Caco-2 (cell line): ENCODE data around the gene POU2AF1. TPM values are rescaled to one million over a fixed set of nuclear protein-coding genes. Genes with fewer than 3 reads are reported as not detected.
"Not testable (repeated sequence)": the region's sequence is repeated elsewhere in the genome, so short reads cannot be mapped to it uniquely, and the experiment has no call there.

Experiments
- BruUV-seq: library from RNA; stranded (reverse); fragments of 400-500 nt; replicated peaks from 2 replicates; lab custom pipeline; 2021; lab: Mats Ljungman, UMichigan
- CTCF ChIA-PET: fragments of 300-600 bp; sonication (Branson Sonifier 250); formaldehyde crosslinking; loops from one replicate; lab custom pipeline; 2022; ENCODE audit warnings: antibody characterized with exemption; lab: Charles Lee
- POLR2A ChIA-PET: fragments of 300-600 bp; sonication (Branson Sonifier 250); formaldehyde crosslinking; loops from one replicate; lab custom pipeline; 2022; ENCODE audit warnings: antibody characterized with exemption; lab: Charles Lee
- DNase-seq, 2 experiments: peaks; one replicate each; pipeline versions ENCODE4 v3.0.0 to v3.0.0-alpha.2; 2020 to 2022
- H3K27me3 ChIP-seq: replicated peaks from 2 replicates; pipeline ENCODE4 v1.6.0; 2011; ENCODE audit warnings: low read length; ENCODE audit not compliant: control insufficient read depth, insufficient read depth
- H3K36me3 ChIP-seq: 2 replicates; pipeline ENCODE4 v1.5.1; 2011; ENCODE audit warnings: low read length; ENCODE audit not compliant: control insufficient read depth, insufficient read depth
- H3K4me1 ChIP-seq: fragments of 250-450 bp; sonication (Bioruptor Pico); 2 replicates; pipeline ENCODE4 v1.5.1; 2020; ENCODE audit warnings: mild to moderate bottlenecking
- H3K4me3 ChIP-seq: 2 replicates; pipeline ENCODE4 v1.5.1; 2011; ENCODE audit warnings: low read depth, mild to moderate bottlenecking, control low read depth, low read length
- H3K9me3 ChIP-seq: fragments of 250-450 bp; sonication (Bioruptor Pico); 2 replicates; pipeline ENCODE4 v1.5.1; 2020; ENCODE audit warnings: mild to moderate bottlenecking, moderate library complexity
- H3K27ac Mint-ChIP-seq: one replicate; pipeline ENCODE4 v1.8.0; 2022; ENCODE audit warnings: mixed read lengths; ENCODE audit not compliant: unreplicated experiment
- H3K27me3 Mint-ChIP-seq: one replicate; pipeline ENCODE4 v1.8.0; 2022; ENCODE audit warnings: mixed read lengths; ENCODE audit not compliant: insufficient read depth, unreplicated experiment
- H3K36me3 Mint-ChIP-seq: one replicate; pipeline ENCODE4 v1.8.0; 2022; ENCODE audit warnings: mild to moderate bottlenecking, mixed read lengths; ENCODE audit not compliant: insufficient read depth, unreplicated experiment
- H3K4me1 Mint-ChIP-seq: one replicate; pipeline ENCODE4 v1.8.0; 2022; ENCODE audit warnings: low read depth, mixed read lengths; ENCODE audit not compliant: unreplicated experiment
- H3K4me3 Mint-ChIP-seq: one replicate; pipeline ENCODE4 v1.8.0; 2022; ENCODE audit warnings: mild to moderate bottlenecking, moderate library complexity, mixed read lengths; ENCODE audit not compliant: unreplicated experiment
- H3K9me3 Mint-ChIP-seq: one replicate; pipeline ENCODE4 v1.8.0; 2022; ENCODE audit warnings: mixed read lengths; ENCODE audit not compliant: unreplicated experiment
- CTCF ChIP-seq, 2 experiments: fragments of 200-600 bp in 1 of 2; IDR thresholded peaks; 1 replicate in 1 of 2; 2 replicates in 1 of 2; pipeline versions ENCODE4 v1.5.1 to v1.8.0; 2011 to 2022; ENCODE audit warnings: antibody characterized with exemption in 1 of 2, control low read depth in 1 of 2, inconsistent platforms in 1 of 2, low read depth in 1 of 2, low read length in 1 of 2, mild to moderate bottlenecking in 1 of 2, moderate library complexity in 1 of 2; ENCODE audit not compliant: insufficient read depth in 1 of 2, severe bottlenecking in 1 of 2, unreplicated experiment in 1 of 2
- intact Hi-C: fragments of 100-400 bp; cut with micrococcal nuclease; formaldehyde crosslinking; loops from one replicate; pipeline ENCODE4 v1.10.0; 2022; ENCODE audit not compliant: unreplicated experiment
- total RNA-seq: library from RNA; stranded (reverse); gene quantifications from 2 replicates; pipeline ENCODE4 v1.2.3, GENCODE V29; 2022

The POU2AF1 gene
- total RNA-seq, 1 experiment from 2014 or later = 2.7 TPM

GRCh38 chr11:111395749-111396148, 16.7 kb upstream of the POU2AF1 start:
- CTCF ChIA-PET = no interaction called here
- no peaks in the 10 kb centered on the region for H3K27me3 Mint-ChIP-seq
- intact Hi-C loops = no loop called here
- H3K4me1 Mint-ChIP-seq = no peaks in the 10 kb centered on the region
- no peak for TF ChIP-seq CTCF (IDR thresholded peaks at IDR 0.05; ENCODE audit: insufficient read depth in 1 of 2, low read depth in 1 of 2, low read length in 1 of 2, severe bottlenecking in 1 of 2, unreplicated experiment in 1 of 2)
- POLR2A ChIA-PET = no interaction called here
- Histone ChIP-seq H3K4me3 (no peak overlapping the region), H3K27me3 (no peaks in the 10 kb centered on the region), H3K4me1 (no peaks in the 10 kb centered on the region), H3K36me3 (no peaks in the 10 kb centered on the region), H3K9me3 (no peaks in the 10 kb centered on the region)
- no peak overlapping the region for H3K4me3 Mint-ChIP-seq
- H3K9me3 Mint-ChIP-seq = no peaks in the 10 kb centered on the region
- BruUV-seq = no TSS peak
- H3K36me3 Mint-ChIP-seq = no peaks in the 10 kb centered on the region
- H3K27ac Mint-ChIP-seq = no peak overlapping the region
- DNase-seq = no peak

DNA sequence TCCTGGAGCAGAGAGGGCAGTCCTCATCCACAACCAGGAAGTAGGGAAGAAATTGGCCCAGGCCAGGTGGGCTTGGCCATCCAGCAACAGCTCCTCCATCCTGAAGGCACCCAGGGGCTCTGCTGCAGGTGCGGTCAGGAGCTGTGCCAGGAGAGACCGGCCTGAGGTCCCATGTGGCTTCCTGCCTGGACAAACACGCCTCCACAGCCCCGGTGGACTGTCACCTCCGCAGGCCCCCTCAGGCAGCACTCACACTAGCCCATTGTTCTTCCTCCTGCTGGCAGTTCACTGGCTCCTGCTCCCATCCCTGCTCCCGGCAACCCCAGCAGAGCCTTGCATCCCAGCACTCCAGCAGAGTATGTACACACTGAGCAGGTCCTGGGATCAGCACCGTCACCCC, 16.0 kb upstream of the POU2AF1 start:
- H3K27me3 ChIP-seq = no peaks in the 10 kb centered on the region
- no peak overlapping the region for H3K4me3 ChIP-seq
- Mint-ChIP-seq H3K4me3 (no peak overlapping the region), H3K27ac (no peak overlapping the region), H3K4me1 (no peaks in the 10 kb centered on the region), H3K36me3 (no peaks in the 10 kb centered on the region), H3K27me3 (no peaks in the 10 kb centered on the region), H3K9me3 (no peaks in the 10 kb centered on the region)
- no peaks in the 10 kb centered on the region for H3K36me3 ChIP-seq
- no peaks in the 10 kb centered on the region for H3K9me3 ChIP-seq
- intact Hi-C loops = no loop called here
- H3K4me1 ChIP-seq = no peaks in the 10 kb centered on the region
- no TSS peak for BruUV-seq
- DNase-seq = no peak
- ChIA-PET POLR2A (no interaction called here), CTCF (no interaction called here)
- no peak for TF ChIP-seq CTCF (IDR thresholded peaks at IDR 0.05; ENCODE audit: insufficient read depth in 1 of 2, low read depth in 1 of 2, low read length in 1 of 2, severe bottlenecking in 1 of 2, unreplicated experiment in 1 of 2)

GRCh38 chr11:111394147-111394546, 15.1 kb upstream of the POU2AF1 start:
- intact Hi-C loops, H3K27ac Mint-ChIP-seq, H3K4me3 Mint-ChIP-seq: not testable (repeated sequence)

DNA sequence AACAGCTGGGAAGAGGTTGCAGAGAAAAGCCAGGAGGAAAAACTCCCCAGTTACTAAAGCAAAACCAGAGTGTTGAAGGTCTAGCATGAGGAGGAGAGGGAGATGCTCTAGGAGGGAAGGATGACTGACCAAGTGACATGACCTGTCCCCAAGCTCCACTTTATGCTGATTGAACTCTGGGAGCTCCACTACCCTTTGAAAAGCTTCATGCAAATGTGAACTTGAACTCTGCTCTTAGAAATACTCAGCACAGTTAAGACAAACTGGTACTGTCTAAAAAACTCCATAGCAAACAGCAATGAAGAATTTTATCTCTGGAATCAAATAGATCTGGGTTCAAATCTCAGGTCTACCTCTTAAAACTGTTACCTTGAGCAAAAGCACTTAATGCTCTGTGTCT, 14.5 kb upstream of the POU2AF1 start:
- H3K4me3 ChIP-seq = no peak overlapping the region
- Mint-ChIP-seq H3K4me1 (no peaks in the 10 kb centered on the region), H3K27ac (no peak overlapping the region), H3K27me3 (no peaks in the 10 kb centered on the region), H3K36me3 (no peaks in the 10 kb centered on the region), H3K9me3 (no peaks in the 10 kb centered on the region), H3K4me3 (no peak overlapping the region)
- no TSS peak for BruUV-seq
- ChIA-PET POLR2A (no interaction called here), CTCF (no interaction called here)
- no peak for DNase-seq
- no peaks in the 10 kb centered on the region for H3K27me3 ChIP-seq
- TF ChIP-seq CTCF (IDR thresholded peaks at IDR 0.05; ENCODE audit: insufficient read depth in 1 of 2, low read depth in 1 of 2, low read length in 1 of 2, severe bottlenecking in 1 of 2, unreplicated experiment in 1 of 2) = no peak
- H3K9me3 ChIP-seq = no peaks in the 10 kb centered on the region
- intact Hi-C loops = no loop called here
- H3K4me1 ChIP-seq = no peaks in the 10 kb centered on the region
- no peaks in the 10 kb centered on the region for H3K36me3 ChIP-seq

More at GRCh38 chr11:111394147-111394546, 15.1 kb upstream of the POU2AF1 start:
- H3K4me1 ChIP-seq, BruUV-seq, H3K4me1 Mint-ChIP-seq, H3K9me3 Mint-ChIP-seq, H3K9me3 ChIP-seq, H3K4me3 ChIP-seq, CTCF ChIA-PET, H3K27me3 Mint-ChIP-seq, H3K36me3 Mint-ChIP-seq, H3K36me3 ChIP-seq, DNase-seq, H3K27me3 ChIP-seq, POLR2A ChIA-PET: not testable (repeated sequence)
